Measurements from ENCODE around the gene TMEM158.

TMEM158 gene

GRCh38 chr3:45199837-45200648 is 26.0 kb downstream of the TMEM158 start:
- Histone ChIP-seq H3K27me3 (ENCODE audit: insufficient read depth, low read length, poor library complexity) (peaks cover 5% of the 10 kb centered on the region), H3K36me3 (ENCODE audit: insufficient read depth, low read length) (no peaks in the 10 kb centered on the region), H3K9ac (ENCODE audit: low read depth, low read length) (no peak overlapping the region), H3K79me2 (ENCODE audit: insufficient read depth, low read length) (no peaks in the 10 kb centered on the region), H3K9me3 (ENCODE audit: insufficient read depth, low read length, severe bottlenecking) (no peaks in the 10 kb centered on the region), H3K27ac (ENCODE audit: low read length) (no peak overlapping the region), H4K20me1 (ENCODE audit: insufficient read depth, low read length) (no peaks in the 10 kb centered on the region), H3K4me1 (ENCODE audit: insufficient read depth, low read length) (no peaks in the 10 kb centered on the region), H2AFZ (ENCODE audit: low read depth, low read length) (no peak overlapping the region), H3K4me3 (ENCODE audit: low read depth in 1 of 2, low read length in 2 of 2) (no peak overlapping the region), H3K4me2 (ENCODE audit: insufficient read depth, low read length) (no peak overlapping the region)
- DNase-seq = no peak
- ATAC-seq (ENCODE audit: insufficient read depth, low read depth) = no peak
- TF ChIP-seq, protein P1, sequence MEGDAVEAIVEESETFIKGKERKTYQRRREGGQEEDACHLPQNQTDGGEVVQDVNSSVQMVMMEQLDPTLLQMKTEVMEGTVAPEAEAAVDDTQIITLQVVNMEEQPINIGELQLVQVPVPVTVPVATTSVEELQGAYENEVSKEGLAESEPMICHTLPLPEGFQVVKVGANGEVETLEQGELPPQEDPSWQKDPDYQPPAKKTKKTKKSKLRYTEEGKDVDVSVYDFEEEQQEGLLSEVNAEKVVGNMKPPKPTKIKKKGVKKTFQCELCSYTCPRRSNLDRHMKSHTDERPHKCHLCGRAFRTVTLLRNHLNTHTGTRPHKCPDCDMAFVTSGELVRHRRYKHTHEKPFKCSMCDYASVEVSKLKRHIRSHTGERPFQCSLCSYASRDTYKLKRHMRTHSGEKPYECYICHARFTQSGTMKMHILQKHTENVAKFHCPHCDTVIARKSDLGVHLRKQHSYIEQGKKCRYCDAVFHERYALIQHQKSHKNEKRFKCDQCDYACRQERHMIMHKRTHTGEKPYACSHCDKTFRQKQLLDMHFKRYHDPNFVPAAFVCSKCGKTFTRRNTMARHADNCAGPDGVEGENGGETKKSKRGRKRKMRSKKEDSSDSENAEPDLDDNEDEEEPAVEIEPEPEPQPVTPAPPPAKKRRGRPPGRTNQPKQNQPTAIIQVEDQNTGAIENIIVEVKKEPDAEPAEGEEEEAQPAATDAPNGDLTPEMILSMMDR (IDR thresholded peaks at IDR 0.05; ENCODE audit: borderline replicate concordance, extremely low read depth, low read length, poor library complexity, severe bottlenecking) = no peak
- no peak for TF ChIP-seq EZH2 (IDR thresholded peaks at IDR 0.05; ENCODE audit: borderline replicate concordance, low read depth, low read length, severe bottlenecking)

GRCh38 chr3:45198264-45199260 is 27.5 kb downstream of the TMEM158 start:
- Histone ChIP-seq H4K20me1 (ENCODE audit: insufficient read depth, low read length) (no peaks in the 10 kb centered on the region), H3K4me2 (ENCODE audit: insufficient read depth, low read length) (no peak overlapping the region), H3K27ac (ENCODE audit: low read length) (no peak overlapping the region), H3K9me3 (ENCODE audit: insufficient read depth, low read length, severe bottlenecking) (no peaks in the 10 kb centered on the region), H3K36me3 (ENCODE audit: insufficient read depth, low read length) (no peaks in the 10 kb centered on the region), H2AFZ (ENCODE audit: low read depth, low read length) (no peak overlapping the region), H3K79me2 (ENCODE audit: insufficient read depth, low read length) (no peaks in the 10 kb centered on the region), H3K4me1 (ENCODE audit: insufficient read depth, low read length) (no peaks in the 10 kb centered on the region), H3K4me3 (ENCODE audit: low read depth in 1 of 2, low read length in 2 of 2) (no peak overlapping the region), H3K27me3 (ENCODE audit: insufficient read depth, low read length, poor library complexity) (peaks cover 5% of the 10 kb centered on the region), H3K9ac (ENCODE audit: low read depth, low read length) (no peak overlapping the region)
- DNase-seq (no peak), ATAC-seq (ENCODE audit: insufficient read depth, low read depth) (no peak)
- TF ChIP-seq, protein P1 (IDR thresholded peaks at IDR 0.05; ENCODE audit: borderline replicate concordance, extremely low read depth, low read length, poor library complexity, severe bottlenecking) = no peak
- no peak for TF ChIP-seq EZH2 (IDR thresholded peaks at IDR 0.05; ENCODE audit: borderline replicate concordance, low read depth, low read length, severe bottlenecking)

GRCh38 chr3:45194791-45195190 is 31.3 kb downstream of the TMEM158 start:
- H3K36me3 ChIP-seq (ENCODE audit: insufficient read depth, low read length) = no peaks in the 10 kb centered on the region
- no peaks in the 10 kb centered on the region for H3K4me1 ChIP-seq (ENCODE audit: insufficient read depth, low read length)
- no peaks in the 10 kb centered on the region for H3K79me2 ChIP-seq (ENCODE audit: insufficient read depth, low read length)
- no peaks in the 10 kb centered on the region for H4K20me1 ChIP-seq (ENCODE audit: insufficient read depth, low read length)
- peaks cover 2% of the 10 kb centered on the region for H3K27me3 ChIP-seq (ENCODE audit: insufficient read depth, low read length, poor library complexity)
- TF ChIP-seq, protein P1 (IDR thresholded peaks at IDR 0.05; ENCODE audit: borderline replicate concordance, extremely low read depth, low read length, poor library complexity, severe bottlenecking) = no peak
- no peak for TF ChIP-seq EZH2 (IDR thresholded peaks at IDR 0.05; ENCODE audit: borderline replicate concordance, low read depth, low read length, severe bottlenecking)
- DNase-seq (no peak), ATAC-seq (ENCODE audit: insufficient read depth, low read depth) (no peak)
- H3K9ac ChIP-seq (ENCODE audit: low read depth, low read length) = no peak overlapping the region
- H3K4me2 ChIP-seq (ENCODE audit: insufficient read depth, low read length) = no peak overlapping the region
- H3K27ac ChIP-seq (ENCODE audit: low read length) = no peak overlapping the region
- no peak overlapping the region for H3K4me3 ChIP-seq (ENCODE audit: low read depth in 1 of 2, low read length in 2 of 2)
- H3K9me3 ChIP-seq (ENCODE audit: insufficient read depth, low read length, severe bottlenecking) = no peaks in the 10 kb centered on the region
- H2AFZ ChIP-seq (ENCODE audit: low read depth, low read length) = no peak overlapping the region

Data from DND-41 (cell line).